Neutrophil (primary cell): ENCODE results near the gene TRMT10B.

Experiments
- H3K27ac ChIP-seq: fragments of 200-600 bp; sonication (generic); 2 replicates; pipeline ENCODE4 v1.5.1; 2016; ENCODE audit warnings: mild to moderate bottlenecking, moderate library complexity
- H3K27me3 ChIP-seq: fragments of 200-600 bp; sonication (generic); 2 replicates; pipeline ENCODE4 v1.6.0; 2016; ENCODE audit warnings: mild to moderate bottlenecking
- H3K36me3 ChIP-seq: fragments of 200-600 bp; sonication (generic); 2 replicates; pipeline ENCODE4 v1.5.1; 2017
- H3K4me1 ChIP-seq, 2 experiments: fragments of 200-600 bp in 1 of 2; sonication (generic) in 1 of 2; 1 replicate in 1 of 2; 2 replicates in 1 of 2; pipeline versions ENCODE4 v1.5.1 to v1.6.1; 2013 to 2016; ENCODE audit warnings: low read depth in 1 of 2, low read length in 1 of 2, mild to moderate bottlenecking in 1 of 2, moderate library complexity in 1 of 2; ENCODE audit not compliant: control insufficient read depth in 1 of 2, insufficient read depth in 1 of 2
- H3K4me3 ChIP-seq, 2 experiments: fragments of 200-600 bp in 1 of 2; sonication (generic) in 1 of 2; 1 replicate in 1 of 2; 2 replicates in 1 of 2; pipeline ENCODE4 v1.5.1; 2013 to 2016; ENCODE audit warnings: low read depth in 1 of 2, low read length in 1 of 2, mild to moderate bottlenecking in 1 of 2, moderate library complexity in 1 of 2
- H3K9me3 ChIP-seq: fragments of 200-600 bp; sonication (generic); 2 replicates; pipeline ENCODE4 v1.5.1; 2016
- CTCF ChIP-seq: fragments of 200-600 bp; sonication (generic); IDR thresholded peaks from 2 replicates; pipeline ENCODE4 v1.5.1; 2016; ENCODE audit warnings: antibody characterized with exemption

TRMT10B gene

GRCh38 chr9:37715260-37715659, 38.3 kb upstream of the TRMT10B start:
- Histone ChIP-seq H3K27me3 (no peaks in the 10 kb centered on the region), H3K36me3 (no peaks in the 10 kb centered on the region), H3K4me3 (no peak overlapping the region), H3K4me1 (no peaks in the 10 kb centered on the region), H3K27ac (no peak overlapping the region), H3K9me3 (no peaks in the 10 kb centered on the region)
- no peak for TF ChIP-seq CTCF

DNA sequence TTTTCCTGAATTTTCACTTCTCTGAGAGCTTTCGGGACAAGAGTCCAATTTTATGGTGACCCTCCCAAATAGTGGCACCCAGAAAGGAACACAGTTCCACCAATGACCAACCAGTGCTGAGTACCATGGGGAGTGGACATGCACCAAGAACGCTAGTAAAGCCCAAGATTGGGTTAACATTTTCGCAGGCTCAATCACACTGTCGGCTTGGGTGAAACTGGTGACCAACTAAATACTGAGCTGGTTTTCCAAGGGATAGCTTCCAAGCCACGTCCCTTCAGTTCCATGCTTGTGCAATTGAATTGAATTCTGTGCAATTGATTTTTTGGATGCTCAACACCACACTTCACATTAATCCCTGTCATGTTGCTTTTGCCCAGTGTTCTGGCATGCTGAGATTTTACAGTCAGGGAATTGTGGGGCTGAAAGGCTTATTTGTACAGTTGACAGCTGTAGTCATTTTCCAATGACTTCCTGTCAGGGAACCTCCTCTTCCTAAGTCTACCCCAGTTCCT, 37.6 kb upstream of the TRMT10B start:
- Histone ChIP-seq H3K27me3 (no peaks in the 10 kb centered on the region), H3K4me3 (no peak overlapping the region), H3K9me3 (no peaks in the 10 kb centered on the region), H3K36me3 (no peaks in the 10 kb centered on the region), H3K4me1 (no peaks in the 10 kb centered on the region), H3K27ac (no peak overlapping the region)
- no peak for TF ChIP-seq CTCF

DNA sequence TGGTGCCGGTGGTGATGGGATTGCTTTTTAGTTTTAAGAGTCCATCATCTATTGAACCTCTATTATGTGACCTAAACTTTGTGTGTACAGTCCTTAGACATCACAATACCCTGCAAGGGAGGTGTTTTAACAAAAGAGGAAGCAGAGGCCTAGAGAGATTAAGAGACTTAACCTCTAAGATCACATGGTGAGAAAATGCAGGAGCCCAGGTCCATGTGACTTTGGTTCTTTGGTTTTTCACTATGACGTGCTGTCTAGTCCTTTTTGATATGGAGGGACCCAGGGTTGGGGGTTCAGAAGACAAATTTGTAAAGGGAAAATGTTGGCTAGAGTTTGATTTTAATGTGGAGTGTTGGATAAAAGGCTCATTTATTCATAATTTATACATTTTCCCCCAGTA, 34.1 kb upstream of the TRMT10B start:
- TF ChIP-seq CTCF, result no peak
- Histone ChIP-seq H3K4me3 (no peak overlapping the region), H3K36me3 (no peaks in the 10 kb centered on the region), H3K9me3 (no peaks in the 10 kb centered on the region), H3K27ac (no peak overlapping the region), H3K4me1 (no peaks in the 10 kb centered on the region), H3K27me3 (no peaks in the 10 kb centered on the region)

- no peak for TF ChIP-seq CTCF
- Histone ChIP-seq H3K27ac (no peak overlapping the region), H3K27me3 (peaks cover 10% of the 10 kb centered on the region), H3K9me3 (no peaks in the 10 kb centered on the region), H3K4me3 (no peak overlapping the region), H3K4me1 (no peaks in the 10 kb centered on the region), H3K36me3 (no peaks in the 10 kb centered on the region)
Observed at GRCh38 chr9:37727013-37727412, 26.6 kb upstream of the TRMT10B start.

- H3K4me1 ChIP-seq, result no peaks in the 10 kb centered on the region
- H3K27ac ChIP-seq, result no peak overlapping the region
- H3K4me3 ChIP-seq, result no peak overlapping the region
- H3K9me3 ChIP-seq, result no peaks in the 10 kb centered on the region
- no peaks in the 10 kb centered on the region for H3K36me3 ChIP-seq
- H3K27me3 ChIP-seq, result peaks cover 26% of the 10 kb centered on the region
- no peak for TF ChIP-seq CTCF
Observed at GRCh38 chr9:37729499-37729898, 24.1 kb upstream of the TRMT10B start.

GRCh38 chr9:37730256-37730655, 23.3 kb upstream of the TRMT10B start:
- no peak for TF ChIP-seq CTCF

More at GRCh38 chr9:37730256-37730655, 23.3 kb upstream of the TRMT10B start:
- H3K9me3 ChIP-seq, result no peaks in the 10 kb centered on the region
- H3K4me1 ChIP-seq, result no peaks in the 10 kb centered on the region
- no peaks in the 10 kb centered on the region for H3K36me3 ChIP-seq
- peaks cover 26% of the 10 kb centered on the region for H3K27me3 ChIP-seq
- no peak overlapping the region for H3K27ac ChIP-seq
- H3K4me3 ChIP-seq, result no peak overlapping the region
